Measurements from ENCODE around the gene LRIG1.

GRCh38 chr3:66490214-66490613, 10.6 kb downstream of the LRIG1 start:
- no peak for TF ChIP-seq CTCF (IDR thresholded peaks at IDR 0.05)
- no peak for TF ChIP-seq POLR2AphosphoS5 (IDR thresholded peaks at IDR 0.05; ENCODE audit: low read depth, low read length)
- no peak for TF ChIP-seq REST (IDR thresholded peaks at IDR 0.05; ENCODE audit: insufficient read depth in 1 of 2, low read depth in 2 of 2, low read length in 1 of 2)
- no peak for TF ChIP-seq TCF7L2 (IDR thresholded peaks at IDR 0.05; ENCODE audit: low read depth, low read length)
- TF ChIP-seq SIN3A (IDR thresholded peaks at IDR 0.05; ENCODE audit: borderline replicate concordance, insufficient read depth, low read depth, low read length): no peak

Measured in Panc1 (cell line).